HEK293T (cell line): Measurements from ENCODE around the gene MKNK1.

Experiments used
- ARNT ChIP-seq: fragments of 450-650 bp; IDR thresholded peaks from 2 replicates; pipeline ENCODE4 v1.6.1; 2017; ENCODE audit warnings: mild to moderate bottlenecking
- BHLHE40 ChIP-seq: fragments of 450-650 bp; IDR thresholded peaks from 2 replicates; pipeline ENCODE4 v1.6.1; 2016; ENCODE audit warnings: mild to moderate bottlenecking, moderate library complexity, borderline replicate concordance
- L3MBTL2 ChIP-seq: fragments of 450-650 bp; conservative IDR thresholded peaks from 2 replicates; pipeline ENCODE4 v1.6.1; 2016; ENCODE audit warnings: mild to moderate bottlenecking
- PKNOX1 ChIP-seq: fragments of 450-650 bp; IDR thresholded peaks from 2 replicates; pipeline ENCODE4 v1.6.1; 2016

- TF ChIP-seq ARNT (no peak), PKNOX1 (no peak), L3MBTL2 (no peak), BHLHE40 (no peak)
Measured at GRCh38 chr1:46519209-46519608, 84.9 kb downstream of the MKNK1 start.
